Measurements from ENCODE around the gene COA1. TPM values are rescaled to one million over a fixed set of nuclear protein-coding genes. Genes with fewer than 3 reads are reported as not detected.
A peak's percentile ranks its signal among the peaks of the same experiment; 100 is the strongest.

The COA1 gene
- total RNA-seq, 1 experiment from 2014 or later = 65.5 TPM

- H3K27ac ChIP-seq (ENCODE audit: low read length) = no peak overlapping the region
- peaks cover 16% of the 10 kb centered on the region for H3K36me3 ChIP-seq (ENCODE audit: control insufficient read depth, insufficient read depth, low read length)
- H3K4me1 ChIP-seq (ENCODE audit: control insufficient read depth, insufficient read depth, low read length) = no peaks in the 10 kb centered on the region
- ChIA-PET POLR2A (no interaction called here), CTCF (interaction anchor here (0.9 kb wide), 1 partner anchor 43 kb away, joined by 4 read pairs; the partner anchor contains the start of gene STK17A)
- no peak for DNase-seq (ENCODE audit: low read depth, low spot score)
- TF ChIP-seq REST (IDR thresholded peaks at IDR 0.05; ENCODE audit: insufficient read depth in 1 of 2, low read depth in 2 of 2, low read length in 1 of 2) (no peak), POLR2AphosphoS5 (IDR thresholded peaks at IDR 0.05; ENCODE audit: low read depth, low read length) (no peak), TCF7L2 (IDR thresholded peaks at IDR 0.05; ENCODE audit: low read depth, low read length) (no peak)
- TF ChIP-seq, protein P1, sequence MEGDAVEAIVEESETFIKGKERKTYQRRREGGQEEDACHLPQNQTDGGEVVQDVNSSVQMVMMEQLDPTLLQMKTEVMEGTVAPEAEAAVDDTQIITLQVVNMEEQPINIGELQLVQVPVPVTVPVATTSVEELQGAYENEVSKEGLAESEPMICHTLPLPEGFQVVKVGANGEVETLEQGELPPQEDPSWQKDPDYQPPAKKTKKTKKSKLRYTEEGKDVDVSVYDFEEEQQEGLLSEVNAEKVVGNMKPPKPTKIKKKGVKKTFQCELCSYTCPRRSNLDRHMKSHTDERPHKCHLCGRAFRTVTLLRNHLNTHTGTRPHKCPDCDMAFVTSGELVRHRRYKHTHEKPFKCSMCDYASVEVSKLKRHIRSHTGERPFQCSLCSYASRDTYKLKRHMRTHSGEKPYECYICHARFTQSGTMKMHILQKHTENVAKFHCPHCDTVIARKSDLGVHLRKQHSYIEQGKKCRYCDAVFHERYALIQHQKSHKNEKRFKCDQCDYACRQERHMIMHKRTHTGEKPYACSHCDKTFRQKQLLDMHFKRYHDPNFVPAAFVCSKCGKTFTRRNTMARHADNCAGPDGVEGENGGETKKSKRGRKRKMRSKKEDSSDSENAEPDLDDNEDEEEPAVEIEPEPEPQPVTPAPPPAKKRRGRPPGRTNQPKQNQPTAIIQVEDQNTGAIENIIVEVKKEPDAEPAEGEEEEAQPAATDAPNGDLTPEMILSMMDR (IDR thresholded peaks at IDR 0.05) = no peak
- no TSS peak for BruUV-seq (replicated peaks)
- no peaks in the 10 kb centered on the region for H3K9me3 ChIP-seq (ENCODE audit: control insufficient read depth, insufficient read depth, low read depth, low read length)
- H3K27me3 ChIP-seq (ENCODE audit: control insufficient read depth, insufficient read depth, low read length) = no peaks in the 10 kb centered on the region
- intact Hi-C loops (cut with micrococcal nuclease; ENCODE audit: unreplicated experiment) = no loop called here
- ATAC-seq = peak; percentile 32; the same call in 1 of the 2 replicates
- H3K4me3 ChIP-seq (ENCODE audit: low read depth in 2 of 2, low read length in 2 of 2) = no peak overlapping the region
- in situ Hi-C loops (cut with HindIII; ENCODE audit: low pct_unique_long_range_greater_than_20kb, low sequenced_read_pairs) = no loop called here
Observed at GRCh38 chr7:43625980-43626379, 103.3 kb downstream of the COA1 start.

GRCh38 chr7:43625453-43625852, 103.9 kb downstream of the COA1 start:
- Histone ChIP-seq H3K36me3 (ENCODE audit: control insufficient read depth, insufficient read depth, low read length) (peaks cover 16% of the 10 kb centered on the region), H3K27ac (ENCODE audit: low read length) (no peak overlapping the region), H3K27me3 (ENCODE audit: control insufficient read depth, insufficient read depth, low read length) (no peaks in the 10 kb centered on the region), H3K4me3 (ENCODE audit: low read depth in 2 of 2, low read length in 2 of 2) (no peak overlapping the region), H3K9me3 (ENCODE audit: control insufficient read depth, insufficient read depth, low read depth, low read length) (no peaks in the 10 kb centered on the region), H3K4me1 (ENCODE audit: control insufficient read depth, insufficient read depth, low read length) (no peaks in the 10 kb centered on the region)
- DNase-seq (ENCODE audit: low read depth, low spot score) (no peak), ATAC-seq (peak; percentile 45; the same call in 1 of the 2 replicates)
- in situ Hi-C loops (cut with HindIII; ENCODE audit: low pct_unique_long_range_greater_than_20kb, low sequenced_read_pairs) (no loop called here), intact Hi-C loops (cut with micrococcal nuclease; ENCODE audit: unreplicated experiment) (no loop called here)
- TF ChIP-seq SIN3A (IDR thresholded peaks at IDR 0.05; ENCODE audit: borderline replicate concordance, insufficient read depth, low read depth, low read length) = no peak
- TF ChIP-seq, protein P1 (IDR thresholded peaks at IDR 0.05) = no peak
- no peak for TF ChIP-seq POLR2AphosphoS5 (IDR thresholded peaks at IDR 0.05; ENCODE audit: low read depth, low read length)
- TF ChIP-seq TCF7L2 (IDR thresholded peaks at IDR 0.05; ENCODE audit: low read depth, low read length) = no peak
- no peak for TF ChIP-seq REST (IDR thresholded peaks at IDR 0.05; ENCODE audit: insufficient read depth in 1 of 2, low read depth in 2 of 2, low read length in 1 of 2)
- BruUV-seq (replicated peaks) = no TSS peak
- CTCF ChIA-PET = interaction anchor here (0.9 kb wide), 1 partner anchor 42 kb away, joined by 4 read pairs; the partner anchor contains the start of gene STK17A
- POLR2A ChIA-PET = no interaction called here
